AG08395 (cell line): ENCODE measurements around the gene OR1F1.
A peak's percentile ranks its signal among the peaks of the same experiment; 100 is the strongest.
"Not testable (repeated sequence)": the region's sequence is repeated elsewhere in the genome, so short reads cannot be mapped to it uniquely, and the experiment has no call there.

Experiments used
- DNase-seq: peaks from one replicate; pipeline ENCODE4 v3.0.0; 2012; ENCODE audit warnings: mixed read lengths, low spot score

OR1F1 gene

GRCh38 chr16:3150346-3151218 is 37.4 kb upstream of the OR1F1 start:
- peak; percentile 99 for DNase-seq

GRCh38 chr16:3152027-3152276 is 36.1 kb upstream of the OR1F1 start:
- DNase-seq, result no peak

GRCh38 chr16:3152277-3152990 is 35.6 kb upstream of the OR1F1 start:
- peak; percentile 72 for DNase-seq

GRCh38 chr16:3152991-3153368 is 35.0 kb upstream of the OR1F1 start:
- DNase-seq, result no peak

GRCh38 chr16:3155181-3155580 is 32.8 kb upstream of the OR1F1 start:
- no peak for DNase-seq

- DNase-seq, result no peak
Observed at GRCh38 chr16:3155972-3156371, 32.0 kb upstream of the OR1F1 start.

- DNase-seq, result peak; percentile 56
Observed at GRCh38 chr16:3157229-3158025, 30.6 kb upstream of the OR1F1 start.

- DNase-seq, result no peak
Observed at GRCh38 chr16:3158026-3158509, 29.9 kb upstream of the OR1F1 start.

- DNase-seq, result peak; percentile 94
Observed at GRCh38 chr16:3158510-3159314, 29.3 kb upstream of the OR1F1 start.

- no peak for DNase-seq
Observed at GRCh38 chr16:3161235-3162018, 26.6 kb upstream of the OR1F1 start.

- no peak for DNase-seq
Observed at GRCh38 chr16:3164121-3164991, 23.6 kb upstream of the OR1F1 start.

- no peak for DNase-seq
Observed at GRCh38 chr16:3165111-3165822, 22.7 kb upstream of the OR1F1 start.

GRCh38 chr16:3166505-3166886 is 21.5 kb upstream of the OR1F1 start:
- no peak for DNase-seq

GRCh38 chr16:3168729-3169128 is 19.3 kb upstream of the OR1F1 start:
- DNase-seq, result not testable (repeated sequence)

- DNase-seq, result no peak
Observed at GRCh38 chr16:3170440-3171180, 17.4 kb upstream of the OR1F1 start.

- DNase-seq, result no peak
Observed at GRCh38 chr16:3171181-3171854, 16.7 kb upstream of the OR1F1 start.

- no peak for DNase-seq
Observed at GRCh38 chr16:3171855-3172593, 16.0 kb upstream of the OR1F1 start.
